ENCODE measurements around the gene ADAT1.
"Not testable (repeated sequence)": the region's sequence is repeated elsewhere in the genome, so short reads cannot be mapped to it uniquely, and the experiment has no call there.

Gene ADAT1

GRCh38 chr16:75620326-75621169 is 2.5 kb downstream of the ADAT1 start:
- no peak for DNase-seq

- no peak for DNase-seq
Measured at GRCh38 chr16:75618780-75619179, 4.3 kb downstream of the ADAT1 start.

GRCh38 chr16:75617121-75617520 is 6.0 kb downstream of the ADAT1 start:
- no peak for DNase-seq

DNA sequence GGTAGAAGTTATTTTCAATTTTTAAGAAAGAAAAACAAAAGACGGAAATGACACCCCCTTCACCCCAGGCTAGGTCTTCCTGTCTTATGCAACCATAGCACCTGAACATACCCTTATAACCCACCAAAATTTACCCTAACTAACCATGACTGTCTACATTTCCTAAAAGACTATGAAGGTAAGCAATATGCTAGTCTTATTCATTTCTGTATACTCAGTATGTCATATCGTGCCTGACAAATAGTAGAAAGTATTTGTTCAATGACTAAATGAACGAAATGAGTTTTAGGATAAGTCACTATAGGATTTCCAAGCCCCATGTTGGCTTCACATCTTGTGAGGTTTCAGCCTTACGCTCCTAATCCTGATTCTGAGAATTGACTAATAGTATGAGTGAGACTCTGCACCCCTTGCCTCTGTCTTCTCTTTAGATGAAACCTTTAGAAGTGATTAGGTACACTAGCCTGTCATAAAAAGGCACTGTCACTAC is 6.5 kb downstream of the ADAT1 start:
- DNase-seq, result no peak

DNA sequence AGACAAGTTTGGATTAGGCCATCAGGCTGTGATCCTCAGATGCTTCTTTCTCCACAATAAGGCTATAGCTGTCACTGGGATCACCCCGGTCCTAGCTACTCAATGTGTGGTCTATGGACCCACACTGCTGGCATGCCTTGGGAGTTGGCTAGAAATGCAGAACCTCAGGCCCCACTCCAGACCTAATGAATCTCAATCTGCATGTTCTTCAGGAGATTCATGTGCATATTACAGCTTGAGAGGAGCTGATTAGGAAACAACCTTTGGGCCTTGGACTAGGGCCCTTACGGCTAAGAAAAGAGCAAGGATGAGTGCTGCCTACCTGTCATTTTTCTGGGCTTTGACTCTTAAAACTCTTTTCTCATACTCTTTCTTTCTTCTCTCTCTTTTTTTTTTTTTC is 7.5 kb downstream of the ADAT1 start:
- no peak for DNase-seq

DNA sequence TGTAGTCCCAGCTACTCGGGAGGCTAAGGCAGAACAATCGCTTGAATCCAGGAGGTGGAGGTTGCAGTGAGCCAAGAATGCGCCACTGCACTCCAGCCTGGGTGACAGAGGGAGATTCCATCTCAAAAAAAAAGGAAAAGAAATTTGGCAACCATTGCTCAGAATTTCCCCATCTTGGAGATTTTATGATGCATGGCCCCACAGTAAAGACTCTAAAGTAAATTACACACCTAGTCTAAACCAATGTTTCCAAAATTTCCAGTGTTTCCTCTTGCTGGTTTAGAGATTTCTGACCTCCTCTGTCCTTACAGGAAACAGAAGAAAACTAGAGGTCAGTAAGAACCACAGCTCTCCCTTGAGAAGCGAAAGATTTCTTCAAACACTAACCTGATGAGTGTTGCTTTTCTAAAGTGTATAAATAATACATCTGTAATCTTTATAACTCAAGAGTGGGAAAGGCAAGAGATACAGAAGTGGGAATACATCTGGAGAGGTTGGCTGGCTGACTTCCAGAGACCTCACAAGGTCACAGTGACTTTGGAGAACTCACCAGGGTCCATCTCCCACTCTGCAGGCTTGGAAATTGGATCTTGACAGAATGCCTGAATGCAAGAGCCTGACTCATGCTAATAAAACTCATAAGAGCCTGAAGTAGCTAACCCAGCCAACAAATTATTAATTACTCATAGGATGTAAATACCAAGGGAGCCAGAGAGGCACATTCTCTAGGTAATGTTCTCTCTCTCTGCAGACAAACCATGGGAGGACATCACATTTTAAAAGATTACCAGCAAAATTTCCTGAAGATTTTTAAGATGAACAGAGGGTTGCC is 8.8 kb downstream of the ADAT1 start:
- peak; percentile 55 to 58 for DNase-seq

DNA sequence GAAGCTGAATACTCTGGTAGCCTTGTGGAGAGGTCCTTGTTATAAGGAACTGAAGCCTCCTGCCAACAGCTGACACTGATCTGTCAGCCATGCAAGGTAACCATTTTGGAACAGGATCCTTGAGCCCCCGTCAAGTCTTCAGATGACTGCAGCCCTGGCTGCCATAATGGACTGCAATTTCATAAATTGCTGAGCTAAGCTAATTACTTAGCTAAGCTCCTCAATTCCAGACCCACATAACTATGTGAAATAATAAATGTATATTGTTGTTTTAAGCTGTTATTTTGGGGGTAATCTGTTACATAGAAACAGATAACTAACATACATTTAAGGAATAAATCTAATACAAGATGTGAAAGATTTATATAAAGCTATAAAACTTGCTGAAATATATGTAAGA is 16.6 kb downstream of the ADAT1 start:
- no peak for DNase-seq

DNA sequence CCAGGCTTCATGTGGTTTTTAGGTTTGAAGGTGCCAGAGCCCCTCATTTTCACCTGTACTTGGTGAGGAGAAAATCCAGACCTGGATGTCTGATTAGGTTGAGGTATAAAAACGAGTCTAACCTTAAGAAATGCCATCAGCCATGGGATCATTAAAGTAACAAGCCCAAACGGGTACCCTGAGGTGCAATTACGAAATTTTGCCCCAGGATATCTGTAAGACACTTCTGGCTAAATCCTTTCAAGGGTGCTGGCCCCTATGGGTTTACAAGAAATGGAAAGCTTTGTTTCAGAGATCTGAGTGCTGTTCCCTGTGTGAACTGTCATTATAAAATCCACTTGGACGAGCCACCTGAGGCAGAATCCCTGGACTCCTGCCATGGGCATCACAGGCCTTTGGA is 19.8 kb downstream of the ADAT1 start:
- no peak for DNase-seq

GRCh38 chr16:75599452-75600277 is 23.4 kb downstream of the ADAT1 start:
- DNase-seq, result no peak

DNA sequence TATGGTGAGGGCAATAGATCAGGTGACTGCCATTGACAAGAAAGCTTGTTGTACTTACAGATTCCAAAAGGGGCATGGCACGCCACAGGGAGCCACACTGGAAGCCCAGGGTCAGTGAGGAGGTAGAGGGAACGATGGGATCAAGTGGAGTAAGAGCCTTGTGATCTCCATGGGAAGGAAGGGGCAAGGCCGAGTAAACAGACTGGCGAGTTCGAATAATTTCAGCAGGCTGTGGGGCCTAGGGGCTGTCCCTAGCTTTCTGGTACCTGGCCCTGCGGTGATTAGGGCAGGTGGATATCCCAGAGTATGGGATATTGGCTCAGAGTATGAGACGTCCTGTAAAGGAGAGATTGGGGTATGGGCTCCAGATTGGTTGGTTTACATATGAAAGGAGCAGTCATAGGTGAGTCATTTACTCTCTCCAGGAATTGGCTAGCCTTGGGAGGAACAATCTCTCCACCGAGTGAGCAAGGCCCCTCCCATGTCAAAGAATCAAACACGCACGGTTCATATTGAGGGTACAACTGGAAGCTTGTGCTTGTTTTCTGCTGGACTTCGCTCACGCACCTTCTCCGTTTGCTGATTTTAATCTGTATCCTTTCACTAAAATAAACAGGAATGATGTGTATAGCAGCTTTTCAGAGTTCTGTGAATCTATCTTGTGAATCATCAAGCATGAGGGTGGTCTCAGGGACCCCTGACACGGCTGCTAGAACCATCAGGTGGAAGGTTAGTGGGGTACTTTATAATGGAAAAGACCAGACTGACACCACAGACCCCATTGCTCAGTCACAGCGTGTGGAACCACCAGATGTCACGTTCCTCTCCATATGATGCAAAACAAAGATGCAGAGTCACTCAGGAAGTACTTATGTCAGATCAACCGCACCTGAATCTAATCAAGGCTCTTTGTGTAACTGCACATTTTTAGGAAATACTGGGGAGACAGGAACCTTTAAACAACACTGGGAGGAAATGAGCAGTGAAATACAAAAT is 29.0 kb downstream of the ADAT1 start:
- peak in 1 of 2 donors; percentile 31 for DNase-seq

GRCh38 chr16:75593308-75593707 is 29.8 kb downstream of the ADAT1 start:
- no peak for DNase-seq

DNA sequence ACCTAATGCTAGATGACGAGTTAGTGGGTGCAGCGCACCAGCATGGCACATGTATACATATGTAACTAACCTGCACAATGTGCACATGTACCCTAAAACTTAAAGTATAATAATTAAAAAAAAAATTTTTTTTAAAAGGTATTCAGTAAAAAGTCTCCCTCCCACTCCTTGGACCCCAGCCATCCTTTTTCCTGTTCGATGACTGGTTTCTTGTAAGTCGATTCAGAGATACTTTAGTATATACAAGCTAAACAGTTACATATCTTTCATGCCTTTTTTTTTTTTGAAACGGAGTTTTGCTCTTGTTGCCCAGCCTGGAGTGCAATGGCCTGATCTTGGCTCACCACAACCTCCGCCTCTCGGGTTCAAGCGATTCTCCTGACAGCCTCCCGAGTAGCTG is 31.2 kb downstream of the ADAT1 start:
- not testable (repeated sequence) for DNase-seq

- no peak for DNase-seq
Measured at GRCh38 chr16:75590920-75591843, 31.9 kb downstream of the ADAT1 start.

DNA sequence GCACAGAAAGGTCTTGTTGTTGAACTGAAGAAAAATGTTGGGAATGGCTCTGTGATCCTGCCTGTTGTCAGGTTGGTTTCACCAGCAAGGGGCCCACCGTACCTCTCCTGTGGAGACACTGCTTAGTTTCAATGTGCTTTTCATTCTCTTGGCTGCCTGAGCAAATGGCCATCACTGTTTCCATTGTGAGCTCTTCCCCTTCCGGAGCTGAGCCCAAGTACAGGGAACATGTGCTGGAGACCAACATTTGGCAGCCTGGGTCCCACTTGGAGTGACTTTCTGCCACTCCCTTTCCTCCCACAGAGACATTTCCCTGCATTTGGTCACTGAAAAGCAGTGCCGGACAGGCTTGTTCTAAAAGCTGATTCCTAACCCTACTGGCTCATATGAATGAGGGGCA is 33.8 kb downstream of the ADAT1 start:
- no peak for DNase-seq

- no peak for DNase-seq
Measured at GRCh38 chr16:75588716-75589115, 34.4 kb downstream of the ADAT1 start.

DNA sequence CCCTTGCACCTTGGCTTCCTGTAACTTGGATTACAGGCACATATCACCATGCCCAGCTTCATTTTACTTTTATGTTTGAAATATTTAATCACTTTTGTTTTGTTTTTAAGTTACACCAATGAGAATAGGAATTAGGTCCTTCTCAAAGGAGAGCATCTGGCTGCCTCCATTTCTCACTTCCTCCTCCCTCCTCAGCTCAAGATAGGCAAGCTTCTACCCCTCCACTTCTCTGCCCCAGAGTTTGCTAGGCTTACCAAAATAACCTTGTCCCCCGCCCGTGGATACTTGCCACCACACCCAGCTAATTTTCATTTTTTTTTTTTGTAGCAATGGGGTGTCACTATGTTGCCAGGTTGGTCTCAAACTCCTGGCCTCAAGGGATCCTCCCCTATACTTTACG is 39.0 kb downstream of the ADAT1 start:
- no peak for DNase-seq

- DNase-seq, result no peak
Measured at GRCh38 chr16:75579281-75579834, 43.7 kb downstream of the ADAT1 start.

DNA sequence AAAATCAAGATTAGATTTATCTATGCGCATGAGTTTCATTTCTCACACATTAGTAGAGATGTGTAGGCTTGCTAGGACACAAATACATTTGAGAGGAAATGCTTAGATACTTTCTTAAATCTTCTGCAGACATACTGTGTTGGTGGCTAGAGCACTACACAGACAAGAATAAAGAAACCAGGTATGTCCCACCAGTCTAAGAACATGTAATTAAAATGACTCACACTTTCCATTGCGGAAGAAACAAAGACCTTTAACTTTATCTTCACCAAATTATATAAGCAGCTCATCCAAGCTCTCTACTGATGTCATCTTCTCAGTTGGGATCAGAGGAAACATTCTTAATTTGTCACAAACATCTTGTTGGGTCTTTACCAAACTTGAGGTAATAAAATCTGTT is 44.4 kb downstream of the ADAT1 start:
- no peak for DNase-seq

GRCh38 chr16:75578212-75578611 is 44.9 kb downstream of the ADAT1 start:
- DNase-seq, result no peak

DNA sequence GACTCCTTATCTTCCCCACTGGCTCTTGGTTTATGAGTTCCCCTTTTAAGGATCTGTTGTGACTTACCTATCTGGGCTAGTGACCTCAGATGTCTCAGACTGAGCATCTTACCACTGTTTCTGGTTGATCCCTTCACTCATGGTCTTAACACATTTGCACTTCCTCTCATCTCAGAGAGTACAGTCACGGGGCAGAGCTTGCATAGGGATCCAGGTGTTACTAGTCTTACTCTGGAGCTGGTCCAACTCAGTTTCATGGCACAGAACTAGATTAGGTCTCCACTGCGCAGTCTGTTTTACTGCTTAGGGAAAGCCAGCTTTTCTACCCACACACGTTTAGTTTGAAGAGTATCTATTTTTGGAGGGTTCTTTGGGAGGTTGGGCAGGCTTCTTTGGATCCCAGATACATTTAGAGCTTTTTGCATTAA is 46.7 kb downstream of the ADAT1 start:
- DNase-seq, result no peak

Measured in inflammatory macrophage treated with lipopolysaccharide for 1 hour (primary cell).